Astrocyte of the hippocampus (primary cell): ENCODE measurements around the gene KRTAP3-1.
"Not testable (repeated sequence)": the region's sequence is repeated elsewhere in the genome, so short reads cannot be mapped to it uniquely, and the experiment has no call there.

ENCODE experiments used
- DNase-seq: peaks from one replicate; pipeline ENCODE4 v3.0.0; 2011; ENCODE audit warnings: low read depth, low spot score

The KRTAP3-1 gene

GRCh38 chr17:41008811-41009210, at the start of gene KRTAP3-1:
TSS of gene KRTAP3-1 (minus strand) at chr17:41009128. CDS start at chr17:41009074, 54 bp downstream.
- DNase-seq, result no peak

- DNase-seq, result no peak
These were observed 48.6 kb upstream of the KRTAP3-1 start for GRCh38 chr17:41057547-41057946.

DNA sequence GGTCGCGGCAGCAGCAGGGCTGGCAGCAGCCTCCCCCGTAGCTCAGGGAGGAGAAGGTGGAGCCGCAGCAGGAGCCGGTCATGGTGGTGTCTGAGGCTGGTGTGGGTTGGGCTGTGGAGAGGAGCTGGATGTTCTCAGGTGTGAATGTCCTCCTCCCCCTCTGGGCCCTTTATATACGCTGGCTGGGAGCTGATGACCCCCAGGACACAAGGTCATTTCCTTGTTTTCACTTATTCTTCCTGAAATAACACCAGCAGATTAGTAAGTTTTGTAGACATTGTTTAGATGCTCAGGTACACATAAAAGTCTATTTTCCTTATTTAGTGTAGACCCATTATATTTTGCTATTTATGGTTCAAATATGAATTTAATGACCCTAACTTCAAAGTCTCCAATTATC, 46.2 kb upstream of the KRTAP3-1 start, which contains the start of gene KRTAP2-2:
TSS of gene KRTAP2-2 (minus strand) at position 101 of the 400 bp plus-strand sequence. CDS start at position 82, 19 bp downstream.
- not testable (repeated sequence) for DNase-seq

DNA sequence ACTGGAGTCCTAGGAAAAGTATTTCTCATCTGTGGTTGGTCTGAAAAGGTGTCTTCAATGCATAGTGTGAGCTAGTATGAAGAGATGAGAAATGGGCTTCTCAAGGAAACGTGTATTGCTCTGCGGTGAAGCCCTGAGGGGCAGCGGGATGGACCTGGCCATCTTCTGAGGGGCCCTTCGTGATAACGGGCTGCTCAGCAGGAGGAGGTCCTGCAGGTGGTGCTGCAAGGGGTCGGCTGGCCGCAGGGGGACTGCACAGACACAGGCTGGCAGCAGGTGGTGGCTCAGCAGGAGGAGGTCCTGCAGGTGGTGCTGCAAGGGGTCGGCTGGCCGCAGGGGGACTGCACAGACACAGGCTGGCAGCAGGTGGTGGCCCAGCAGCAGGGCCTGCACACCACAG, 45.6 kb upstream of the KRTAP3-1 start:
- DNase-seq, result not testable (repeated sequence)

- DNase-seq, result no peak
These were observed 45.1 kb upstream of the KRTAP3-1 start for GRCh38 chr17:41054025-41054424.

DNA sequence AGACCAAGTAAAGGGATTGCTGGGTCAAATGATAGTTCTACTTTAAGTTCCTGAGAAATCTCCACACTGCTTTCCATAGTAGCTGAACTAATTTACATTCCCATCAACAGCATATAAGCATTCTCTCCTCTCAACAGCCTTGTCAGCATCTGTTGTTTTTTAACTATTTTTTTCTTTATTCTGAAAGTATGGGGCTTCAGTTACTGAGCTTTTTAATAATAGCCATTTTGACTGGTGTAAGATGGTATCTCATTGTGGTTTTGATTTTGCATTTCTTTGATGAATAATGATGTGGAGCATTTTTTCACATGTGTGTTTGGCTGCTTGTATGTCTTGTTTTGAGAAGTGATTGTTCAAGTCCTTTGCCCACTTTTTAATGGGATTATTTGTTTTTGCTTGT, 43.6 kb upstream of the KRTAP3-1 start:
- DNase-seq, result peak; percentile 37

DNA sequence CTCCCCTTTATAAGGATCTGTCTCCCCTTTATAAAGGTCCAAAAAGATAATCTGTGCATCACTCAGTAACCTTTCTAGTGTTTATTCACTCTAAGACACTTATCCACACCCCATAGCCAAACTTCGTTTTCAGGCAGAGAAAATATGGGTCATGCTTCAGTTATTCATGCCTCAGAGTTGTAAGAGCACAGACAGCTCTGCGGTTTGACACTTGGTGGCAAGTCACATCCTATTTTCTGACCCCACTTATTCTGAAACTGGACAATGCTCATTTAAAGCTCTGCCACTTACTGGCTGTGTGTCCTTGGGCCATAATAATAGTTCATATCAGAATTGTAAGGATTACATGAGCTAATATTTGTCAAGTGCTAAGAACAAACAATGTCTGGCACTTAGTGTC, 40.2 kb upstream of the KRTAP3-1 start:
- DNase-seq, result peak; percentile 46

- DNase-seq, result peak; percentile 58
These were observed 39.5 kb upstream of the KRTAP3-1 start for GRCh38 chr17:41048441-41048840.

GRCh38 chr17:41046735-41047465, 38.0 kb upstream of the KRTAP3-1 start, which contains the start of gene KRTAP2-1:
TSS of gene KRTAP2-1 (minus strand) at chr17:41047316. CDS start at chr17:41047267, 49 bp downstream.
- DNase-seq, result not testable (repeated sequence)

DNA sequence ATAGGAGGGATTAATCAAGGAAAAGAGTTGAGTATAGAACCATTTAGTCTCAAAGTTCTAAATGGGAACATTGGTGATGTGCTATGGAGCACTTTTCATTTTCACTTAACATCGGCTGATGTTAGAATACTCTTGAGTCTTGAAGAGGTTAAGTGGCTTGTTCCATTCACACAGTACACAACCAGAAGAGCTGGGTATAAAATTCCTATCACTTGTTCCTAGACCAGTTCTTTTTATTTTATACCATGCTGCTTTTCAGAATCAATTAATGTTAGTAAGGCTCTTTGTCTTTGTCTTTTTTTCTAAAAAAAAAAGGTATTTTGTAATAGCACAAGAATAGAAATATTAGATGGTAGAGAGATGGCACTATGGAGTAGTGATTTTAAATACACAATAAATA, 34.0 kb upstream of the KRTAP3-1 start:
- DNase-seq, result no peak

DNA sequence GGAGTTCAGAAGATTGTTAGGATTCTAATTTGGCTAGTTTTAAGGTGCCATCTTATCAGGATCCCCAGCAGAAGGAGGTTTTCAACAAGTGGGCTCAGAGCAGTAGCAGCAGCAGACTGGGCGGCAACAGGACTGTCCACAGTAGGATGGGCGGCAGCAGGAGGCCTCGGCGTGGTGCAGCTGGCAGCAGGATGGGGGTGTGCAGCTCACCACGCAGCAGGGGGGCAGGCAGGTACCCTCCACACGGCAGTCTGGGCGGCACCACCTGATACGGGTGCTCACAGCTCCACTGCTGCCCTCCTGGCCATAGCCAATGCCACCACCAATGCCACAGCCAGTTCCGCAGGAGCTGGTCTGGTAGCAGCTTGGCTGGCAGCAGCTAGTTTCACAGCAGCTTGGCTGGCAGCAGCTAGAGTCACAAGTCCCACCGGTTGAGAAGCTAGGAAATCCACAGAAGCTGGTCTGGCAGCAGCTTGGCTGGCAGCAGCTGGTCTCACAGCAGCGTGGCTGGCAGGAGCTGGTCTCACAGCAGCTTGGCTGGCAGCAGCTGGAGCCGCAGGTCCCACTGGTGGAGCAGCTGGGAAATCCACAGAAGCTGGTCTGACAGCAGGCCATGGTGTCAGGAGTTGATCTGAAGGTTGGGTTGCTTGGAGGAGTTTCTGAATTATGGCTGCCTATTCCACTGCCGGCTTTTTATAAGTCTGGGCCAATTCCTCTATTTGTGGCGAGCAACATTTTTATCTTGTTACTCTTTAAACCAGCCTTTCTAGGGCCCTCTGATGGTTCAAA, 32.0 kb upstream of the KRTAP3-1 start, which contains the start of gene KRTAP1-1:
TSS of gene KRTAP1-1 (minus strand) at position 668 of the 789 bp plus-strand sequence. CDS start at position 615, 53 bp downstream.
- not testable (repeated sequence) for DNase-seq

- DNase-seq, result no peak
These were observed 29.0 kb upstream of the KRTAP3-1 start for GRCh38 chr17:41037853-41038350.

DNA sequence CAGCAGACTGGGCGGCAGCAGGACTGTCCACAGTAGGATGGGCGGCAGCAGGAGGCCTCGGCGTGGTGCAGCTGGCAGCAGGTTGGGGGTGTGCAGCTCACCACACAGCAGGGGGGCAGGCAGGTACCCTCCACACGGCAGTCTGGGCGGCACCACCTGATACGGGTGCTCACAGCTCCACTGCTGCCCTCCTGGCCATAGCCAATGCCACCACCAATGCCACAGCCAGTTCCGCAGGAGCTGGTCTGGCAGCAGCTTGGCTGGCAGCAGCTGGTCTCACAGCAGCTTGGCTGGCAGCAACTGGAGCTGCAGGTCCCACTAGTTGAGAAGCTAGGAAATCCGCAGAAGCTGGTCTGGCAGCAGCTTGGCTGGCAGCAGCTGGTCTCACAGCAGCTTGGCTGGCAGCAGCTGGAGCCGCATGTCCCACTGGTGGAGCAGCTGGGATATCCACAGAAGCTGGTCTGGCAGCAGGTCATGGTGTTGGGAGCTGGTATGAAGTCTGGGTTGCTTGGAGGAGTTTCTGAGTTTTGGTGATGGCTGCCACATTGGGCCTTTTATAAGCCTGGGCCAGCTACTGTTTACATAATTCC, 25.5 kb upstream of the KRTAP3-1 start, which contains the start of gene KRTAP1-3:
TSS of gene KRTAP1-3 (minus strand) at position 529 of the 590 bp plus-strand sequence. CDS start at position 476, 53 bp downstream.
- not testable (repeated sequence) for DNase-seq

GRCh38 chr17:41029633-41030245, 20.8 kb upstream of the KRTAP3-1 start, which contains the start of gene KRTAP1-4:
TSS of gene KRTAP1-4 (minus strand) at chr17:41030195. CDS start at chr17:41030078, 117 bp downstream.
- DNase-seq, result no peak

- DNase-seq, result peak; percentile 22
These were observed 18.0 kb upstream of the KRTAP3-1 start, which contains the start of gene KRTAP1-5 for GRCh38 chr17:41026715-41027471. TSS of gene KRTAP1-5 (minus strand) at chr17:41027208. CDS start at chr17:41027155, 53 bp downstream.

DNA sequence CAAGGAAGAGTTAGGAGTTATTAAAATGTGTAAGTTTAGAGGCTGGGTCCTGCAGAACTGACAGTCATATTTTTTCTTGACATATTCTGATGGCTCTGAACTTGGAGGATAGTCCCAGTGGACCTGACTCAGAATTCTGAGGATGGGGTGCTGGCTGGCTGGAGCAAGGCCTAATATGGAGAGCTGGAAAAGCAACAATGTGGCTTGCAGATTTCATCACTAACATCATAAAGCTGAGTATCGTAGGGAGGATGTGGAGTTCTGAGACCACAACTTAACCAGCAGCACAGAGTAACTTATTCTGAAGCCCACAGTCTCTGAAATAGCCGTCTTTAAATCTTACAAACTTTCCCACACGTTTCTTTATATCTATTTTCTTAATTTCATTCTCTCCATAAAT, 15.8 kb upstream of the KRTAP3-1 start:
- no peak for DNase-seq

GRCh38 chr17:41020336-41020735, 11.4 kb upstream of the KRTAP3-1 start:
- no peak for DNase-seq

DNA sequence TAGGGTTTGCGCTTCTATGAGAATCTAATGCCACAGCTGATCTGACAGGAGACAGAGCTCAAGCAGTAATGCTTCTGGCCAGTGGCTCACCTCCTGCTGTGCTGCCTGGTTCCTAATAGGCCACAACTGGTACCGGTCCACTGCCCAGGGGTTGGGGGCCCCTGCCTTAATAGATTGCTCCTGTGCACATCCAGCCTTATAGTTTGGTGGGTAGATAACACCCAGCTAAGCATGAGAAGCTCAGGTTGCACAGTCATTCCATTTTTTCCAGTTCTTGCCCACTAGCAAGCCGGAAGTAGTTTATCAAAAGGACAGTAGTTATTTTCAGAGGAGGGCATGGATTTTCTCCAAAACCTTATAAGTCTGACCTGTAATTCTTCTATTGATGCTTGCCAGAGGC, 10.5 kb upstream of the KRTAP3-1 start:
- no peak for DNase-seq

DNA sequence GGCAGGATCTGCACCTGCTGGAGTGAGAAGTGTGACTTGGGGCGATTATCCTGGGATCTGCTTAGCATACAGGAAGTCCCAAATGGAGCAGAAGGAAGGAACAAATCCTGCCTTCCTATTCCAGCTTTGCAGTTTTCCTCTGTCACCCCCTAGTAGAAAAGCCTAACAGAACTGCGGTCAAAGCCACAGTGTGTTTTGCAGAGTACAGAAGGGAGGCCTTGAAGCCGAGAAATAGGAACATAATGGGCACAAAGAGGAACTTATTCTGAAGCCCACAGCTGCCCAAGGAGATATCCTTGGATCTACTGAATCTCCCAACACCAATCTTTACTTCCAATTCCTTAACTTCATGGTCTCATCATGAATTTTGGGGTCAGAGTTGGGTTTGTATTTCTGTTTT, 9.6 kb upstream of the KRTAP3-1 start:
- no peak for DNase-seq

DNA sequence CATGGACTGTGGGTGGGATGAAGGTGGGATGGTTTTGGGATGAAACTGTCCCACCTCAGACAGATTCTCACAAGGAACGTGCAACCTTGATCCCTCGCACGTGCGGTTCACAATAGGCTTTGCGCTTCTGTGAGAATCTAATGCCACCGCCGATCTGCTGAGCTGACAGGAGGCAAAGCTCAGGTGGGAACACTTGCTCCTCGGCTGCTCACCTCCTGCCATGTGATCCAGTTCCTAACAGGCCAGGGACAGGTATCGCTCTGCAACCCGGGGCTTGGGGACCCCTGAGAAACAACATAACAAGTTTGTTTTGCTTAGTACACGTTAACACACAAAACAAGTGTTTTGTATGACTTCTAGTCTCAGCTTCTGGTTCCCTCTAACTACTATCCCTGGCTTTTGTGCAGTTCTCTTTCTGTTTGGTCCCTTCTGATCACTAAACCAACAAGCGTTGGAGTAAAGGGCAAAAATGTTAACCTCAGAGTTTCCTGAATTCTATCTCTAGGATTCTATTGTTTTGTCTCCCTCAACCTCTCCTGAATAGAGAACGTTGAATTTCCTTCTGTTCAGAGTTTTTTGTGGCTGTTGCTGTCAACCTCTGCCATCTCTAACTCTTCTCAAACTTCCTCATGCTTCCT, 7.8 kb upstream of the KRTAP3-1 start:
- DNase-seq, result no peak
